Gastroesophageal sphincter (tissue), 4 donors: ENCODE data around the gene MED27. TPM values are rescaled to one million over a fixed set of nuclear protein-coding genes. Genes with fewer than 3 reads are reported as not detected.
A peak's percentile ranks its signal among the peaks of the same experiment; 100 is the strongest.

Source experiments
- ATAC-seq: fragments of 150-250 bp; one replicate; pipeline ENCODE4 v1.9.1; 2016; ENCODE audit warnings: mild to moderate bottlenecking, moderate library complexity
- H3K27ac ChIP-seq, 4 donors: fragments of 200-600 bp; sonication (generic) in 3 of 4; 1 replicate in 3 of 4; 2 replicates in 1 of 4; pipeline ENCODE4 v1.5.1; 2016 to 2019
- H3K27me3 ChIP-seq: fragments of 200-600 bp; sonication (generic); one replicate; pipeline ENCODE4 v1.5.1; 2019
- H3K36me3 ChIP-seq, 2 donors: fragments of 200-600 bp; sonication (generic); one replicate each; pipeline ENCODE4 v1.5.1; 2019; ENCODE audit warnings: control low read depth in 1 of 2
- H3K4me1 ChIP-seq, 3 donors: fragments of 200-600 bp; sonication (generic); 1 replicate in 2 of 3; 2 replicates in 1 of 3; pipeline ENCODE4 v1.5.1; 2016 to 2019; ENCODE audit warnings: control low read depth in 2 of 3
- H3K4me3 ChIP-seq, 2 donors: fragments of 200-600 bp; sonication (generic); one replicate each; pipeline ENCODE4 v1.5.1; 2019; ENCODE audit warnings: mild to moderate bottlenecking in 1 of 2, moderate library complexity in 1 of 2
- H3K9me3 ChIP-seq, 3 donors: fragments of 200-600 bp; sonication (generic); one replicate each; pipeline ENCODE4 v1.5.1; 2017 to 2019; ENCODE audit warnings: control low read depth in 2 of 3
- EP300 ChIP-seq: sonication (generic); formaldehyde crosslinking; IDR thresholded peaks from one replicate; pipeline ENCODE4 v1.6.1; 2017; ENCODE audit warnings: antibody characterized with exemption, mild to moderate bottlenecking
- POLR2A ChIP-seq, 2 donors: fragments of 450-650 bp; IDR thresholded peaks; one replicate each; pipeline ENCODE4 v1.6.1; 2017; ENCODE audit warnings: antibody characterized with exemption in 2 of 2, mild to moderate bottlenecking in 2 of 2, moderate library complexity in 1 of 2
- POLR2AphosphoS5 ChIP-seq: sonication (generic); formaldehyde crosslinking; IDR thresholded peaks from one replicate; pipeline ENCODE4 v1.6.1; 2017; ENCODE audit warnings: antibody characterized with exemption
- WGBS, 2 donors: methylation state at CpG; one replicate each; pipeline ENCODE4 v1.1.5; 2018; ENCODE audit warnings: low coverage in 1 of 2; 5-methylcytosine and 5-hydroxymethylcytosine counted together
- total RNA-seq, 4 donors: library from RNA; depleted of rRNA; stranded (reverse); fragments of >200 nt; gene quantifications; one replicate each; pipeline ENCODE4 v1.1.0, GENCODE V29; 2016
- TF ChIP-seq, protein P1 (sequence below), 4 experiments: fragments of 200-600 bp in 2 of 4; fragments of 450-650 bp in 2 of 4; sonication (generic) in 1 of 4; IDR thresholded peaks; one replicate each; pipeline ENCODE4 v1.5.1; 2017 to 2019; ENCODE audit warnings: antibody characterized with exemption in 4 of 4, mild to moderate bottlenecking in 2 of 4, moderate library complexity in 2 of 4

The MED27 gene, protein sequence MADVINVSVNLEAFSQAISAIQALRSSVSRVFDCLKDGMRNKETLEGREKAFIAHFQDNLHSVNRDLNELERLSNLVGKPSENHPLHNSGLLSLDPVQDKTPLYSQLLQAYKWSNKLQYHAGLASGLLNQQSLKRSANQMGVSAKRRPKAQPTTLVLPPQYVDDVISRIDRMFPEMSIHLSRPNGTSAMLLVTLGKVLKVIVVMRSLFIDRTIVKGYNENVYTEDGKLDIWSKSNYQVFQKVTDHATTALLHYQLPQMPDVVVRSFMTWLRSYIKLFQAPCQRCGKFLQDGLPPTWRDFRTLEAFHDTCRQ
- 10 to 100 TPM; 13.2 to 21.0 (median 13.9) TPM for total RNA-seq

DNA sequence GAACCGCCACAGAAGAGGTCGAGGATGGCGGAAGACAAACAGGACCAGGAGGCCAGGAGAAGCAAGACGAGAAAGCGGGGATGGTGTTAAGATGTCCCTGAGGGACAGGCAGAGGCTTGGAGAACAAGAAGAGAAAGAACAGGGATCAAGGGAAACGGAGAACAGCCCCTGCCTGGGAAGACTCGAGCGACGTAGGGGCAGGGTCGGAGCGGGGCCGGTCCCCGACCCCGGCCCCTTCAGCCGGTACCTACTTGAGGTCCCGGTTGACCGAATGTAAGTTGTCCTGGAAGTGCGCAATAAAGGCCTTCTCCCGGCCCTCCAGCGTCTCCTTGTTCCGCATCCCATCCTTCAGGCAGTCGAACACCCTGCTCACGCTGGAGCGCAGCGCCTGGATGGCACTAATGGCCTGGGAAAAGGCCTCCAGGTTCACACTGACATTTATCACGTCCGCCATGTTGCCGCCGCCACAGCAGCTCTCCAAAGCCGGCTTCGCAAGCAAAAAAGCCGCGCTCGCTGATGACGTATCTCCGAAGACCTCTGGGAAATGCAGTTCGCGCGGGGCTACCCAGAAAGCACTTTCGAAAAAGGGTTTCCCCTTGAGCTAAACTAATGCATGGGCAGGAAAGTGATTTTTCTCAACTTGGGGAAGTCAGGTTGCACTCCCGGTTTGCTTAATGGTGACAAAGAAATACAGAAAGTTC, at the start of gene MED27:
TSS of gene MED27 (minus strand) at position 477 of the 701 bp plus-strand sequence. CDS start at position 454, 23 bp downstream.
- Histone ChIP-seq H3K27me3 (peaks cover 16% of the 10 kb centered on the region), H3K27ac (peak within 1 kb of the TSS; percentile 7 to 86 (median 79)), H3K9me3 (no peaks in the 10 kb centered on the region), H3K4me1 (peaks cover 0 to 48% (median 15%) of the 10 kb centered on the region in 3 donors), H3K4me3 (peak within 1 kb of the TSS; percentile 74 to 82), H3K36me3 (peaks cover 0 to 25% of the 10 kb centered on the region in 2 donors)
- peak; percentile 98 for ATAC-seq
- 6 to 14% methylated on average over 15 to 26 of the region's 41 CpGs for WGBS, 2 donors
- TF ChIP-seq POLR2AphosphoS5 (peak; percentile 58), EP300 (no peak), POLR2A (IDR thresholded peaks at IDR 0.05) (peak in 1 of 2 donors; percentile 29)
- TF ChIP-seq, protein P1, sequence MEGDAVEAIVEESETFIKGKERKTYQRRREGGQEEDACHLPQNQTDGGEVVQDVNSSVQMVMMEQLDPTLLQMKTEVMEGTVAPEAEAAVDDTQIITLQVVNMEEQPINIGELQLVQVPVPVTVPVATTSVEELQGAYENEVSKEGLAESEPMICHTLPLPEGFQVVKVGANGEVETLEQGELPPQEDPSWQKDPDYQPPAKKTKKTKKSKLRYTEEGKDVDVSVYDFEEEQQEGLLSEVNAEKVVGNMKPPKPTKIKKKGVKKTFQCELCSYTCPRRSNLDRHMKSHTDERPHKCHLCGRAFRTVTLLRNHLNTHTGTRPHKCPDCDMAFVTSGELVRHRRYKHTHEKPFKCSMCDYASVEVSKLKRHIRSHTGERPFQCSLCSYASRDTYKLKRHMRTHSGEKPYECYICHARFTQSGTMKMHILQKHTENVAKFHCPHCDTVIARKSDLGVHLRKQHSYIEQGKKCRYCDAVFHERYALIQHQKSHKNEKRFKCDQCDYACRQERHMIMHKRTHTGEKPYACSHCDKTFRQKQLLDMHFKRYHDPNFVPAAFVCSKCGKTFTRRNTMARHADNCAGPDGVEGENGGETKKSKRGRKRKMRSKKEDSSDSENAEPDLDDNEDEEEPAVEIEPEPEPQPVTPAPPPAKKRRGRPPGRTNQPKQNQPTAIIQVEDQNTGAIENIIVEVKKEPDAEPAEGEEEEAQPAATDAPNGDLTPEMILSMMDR (IDR thresholded peaks at IDR 0.05) = no peak

DNA sequence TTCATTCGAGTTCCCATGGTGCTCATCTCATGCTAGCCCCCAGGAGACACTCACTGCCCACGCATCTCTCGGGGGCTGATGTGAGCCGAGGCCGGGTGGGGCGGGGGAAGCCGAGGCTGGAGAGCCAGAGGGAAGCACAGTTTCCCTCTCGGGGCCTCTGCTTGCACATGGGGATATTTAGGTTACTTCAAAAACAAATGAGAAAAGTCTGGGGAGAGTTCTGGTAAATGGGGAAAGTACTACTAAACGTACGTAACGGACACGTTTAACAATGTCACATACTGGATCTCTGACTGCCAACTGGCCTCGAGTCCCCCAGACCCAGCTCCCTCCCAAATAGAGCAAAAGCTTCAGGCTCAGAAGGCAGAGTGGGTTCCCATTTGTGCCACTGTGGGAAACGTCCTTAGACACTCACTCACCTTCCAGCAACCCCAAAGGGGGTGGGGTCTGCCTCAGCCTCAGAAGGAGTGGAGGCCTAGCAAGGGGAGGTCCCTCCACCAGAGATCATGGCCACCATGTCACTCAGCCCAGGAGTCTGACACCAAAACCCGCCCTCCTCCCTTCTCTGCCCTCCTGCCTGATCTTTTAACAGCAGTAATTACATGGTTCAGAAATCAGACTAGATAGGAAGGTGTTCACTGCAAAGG, 48.3 kb upstream of the MED27 start:
- TF ChIP-seq POLR2AphosphoS5 = no peak
- TF ChIP-seq POLR2A (IDR thresholded peaks at IDR 0.05) = no peak
- TF ChIP-seq, protein P1 (IDR thresholded peaks at IDR 0.05) = no peak
- TF ChIP-seq EP300 = no peak
- no peaks in the 10 kb centered on the region for H3K9me3 ChIP-seq
- no peak overlapping the region for H3K4me3 ChIP-seq
- no peaks in the 10 kb centered on the region for H3K4me1 ChIP-seq
- WGBS, 2 donors = 56% methylated on average over 11 of the region's 15 CpGs; no CpG with 5 or more reads in 1 of the 2 donors
- H3K36me3 ChIP-seq = no peaks in the 10 kb centered on the region
- no peak overlapping the region for H3K27ac ChIP-seq
- H3K27me3 ChIP-seq = peaks cover 87% of the 10 kb centered on the region
- ATAC-seq = no peak

DNA sequence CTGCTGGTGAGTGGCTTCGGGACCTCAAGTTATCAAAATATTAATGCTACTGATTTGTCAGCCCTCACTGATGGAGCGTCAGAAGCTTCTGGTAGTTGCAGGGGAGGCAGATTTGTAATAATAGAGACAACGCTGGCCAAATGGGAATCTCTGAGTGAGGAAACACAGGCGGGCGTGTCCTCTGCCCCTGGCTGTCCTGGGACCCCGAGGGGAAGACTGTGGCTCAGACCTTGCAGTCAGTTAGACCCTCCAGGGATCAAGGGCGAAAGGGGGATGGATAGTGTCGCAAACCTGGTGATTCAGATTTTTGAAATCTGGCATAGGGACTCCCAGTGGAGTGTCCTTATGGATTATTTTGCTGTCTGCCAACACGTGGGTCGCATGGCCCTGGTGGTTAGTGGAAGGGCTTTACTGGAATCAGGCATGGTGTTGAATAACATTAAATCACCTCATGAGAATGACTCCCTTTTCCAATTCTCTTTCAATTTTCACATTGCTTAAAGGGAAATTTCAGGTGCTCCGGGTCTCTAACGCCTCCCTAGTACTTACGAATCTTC, 47.1 kb upstream of the MED27 start:
- no peak for ATAC-seq
- H3K36me3 ChIP-seq = no peaks in the 10 kb centered on the region
- no peaks in the 10 kb centered on the region for H3K9me3 ChIP-seq
- H3K27me3 ChIP-seq = peaks cover 87% of the 10 kb centered on the region
- WGBS, 2 donors = 57 to 70% methylated on average over 9 to 13 of the region's 13 CpGs
- TF ChIP-seq POLR2A (IDR thresholded peaks at IDR 0.05) = no peak
- TF ChIP-seq, protein P1 (IDR thresholded peaks at IDR 0.05) = no peak
- no peak for TF ChIP-seq POLR2AphosphoS5
- TF ChIP-seq EP300 = no peak
- no peaks in the 10 kb centered on the region for H3K4me1 ChIP-seq
- no peak overlapping the region for H3K27ac ChIP-seq
- H3K4me3 ChIP-seq = no peak overlapping the region

DNA sequence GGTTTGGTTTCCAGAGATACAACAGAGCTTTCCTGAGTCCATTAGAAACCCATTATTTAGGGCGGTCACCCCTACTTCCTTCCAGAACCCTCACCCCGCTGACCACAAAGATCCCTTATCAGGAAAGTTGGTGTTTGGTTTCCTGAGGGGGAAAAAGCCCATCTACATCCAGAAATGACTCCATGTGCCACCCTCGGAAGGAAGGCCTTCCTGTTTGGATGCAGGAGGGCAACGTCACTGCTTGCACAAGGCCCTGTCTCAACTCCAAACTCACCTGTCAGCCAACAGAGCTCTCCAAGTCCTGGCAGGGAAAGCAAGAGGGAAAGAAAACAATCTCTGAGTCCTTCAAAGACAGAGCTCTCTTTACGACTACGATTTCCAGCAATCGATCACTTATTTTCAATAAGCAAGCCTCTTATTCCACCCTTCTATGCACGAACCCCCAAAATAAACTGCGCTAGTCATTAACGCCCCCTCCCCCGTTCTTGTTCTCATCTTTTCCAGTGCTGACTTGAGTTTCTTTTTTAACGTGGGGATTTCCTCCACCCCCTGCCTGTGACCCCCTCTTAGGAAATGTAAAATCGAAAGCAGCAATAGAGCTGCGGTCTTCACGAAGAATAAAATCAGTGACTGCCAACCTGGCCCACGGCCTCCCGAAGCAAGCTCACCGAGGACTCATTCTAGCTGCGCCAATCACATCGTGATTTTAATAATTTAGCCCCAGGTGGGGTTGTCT, 46.4 kb upstream of the MED27 start:
- H3K27me3 ChIP-seq = peaks cover 89% of the 10 kb centered on the region
- no peak for TF ChIP-seq POLR2A (IDR thresholded peaks at IDR 0.05)
- no peak for TF ChIP-seq POLR2AphosphoS5
- TF ChIP-seq, protein P1 (IDR thresholded peaks at IDR 0.05) = no peak
- TF ChIP-seq EP300 = no peak
- no peak overlapping the region for H3K4me3 ChIP-seq
- H3K27ac ChIP-seq = no peak overlapping the region
- ATAC-seq = no peak
- H3K9me3 ChIP-seq = no peaks in the 10 kb centered on the region
- no peaks in the 10 kb centered on the region for H3K4me1 ChIP-seq
- 22 to 43% methylated on average over 7 to 18 of the region's 20 CpGs for WGBS, 2 donors
- no peaks in the 10 kb centered on the region for H3K36me3 ChIP-seq
